Measurements from ENCODE around the gene BBS9.

The BBS9 gene

DNA sequence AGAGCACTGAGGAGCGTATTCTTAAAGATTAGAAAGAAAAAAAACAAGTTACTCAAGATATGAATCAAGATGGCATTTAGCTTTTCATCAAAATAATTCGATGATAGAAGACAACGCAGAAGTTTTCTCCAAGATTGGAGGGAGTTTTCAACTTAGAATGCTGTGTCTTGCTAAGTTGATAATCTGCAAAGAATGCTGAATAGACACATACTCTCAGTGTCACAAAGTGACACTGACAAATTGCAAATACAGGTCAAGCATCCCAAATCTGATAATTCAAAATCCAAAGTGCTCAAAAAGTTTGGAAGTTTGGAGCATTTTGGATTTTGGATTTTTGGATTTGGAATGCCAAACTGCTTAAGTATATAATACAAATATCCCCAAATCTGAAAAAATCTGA is 243.8 kb downstream of the BBS9 start:
- DNase-seq (ENCODE audit: low spot score) = no peak

DNA sequence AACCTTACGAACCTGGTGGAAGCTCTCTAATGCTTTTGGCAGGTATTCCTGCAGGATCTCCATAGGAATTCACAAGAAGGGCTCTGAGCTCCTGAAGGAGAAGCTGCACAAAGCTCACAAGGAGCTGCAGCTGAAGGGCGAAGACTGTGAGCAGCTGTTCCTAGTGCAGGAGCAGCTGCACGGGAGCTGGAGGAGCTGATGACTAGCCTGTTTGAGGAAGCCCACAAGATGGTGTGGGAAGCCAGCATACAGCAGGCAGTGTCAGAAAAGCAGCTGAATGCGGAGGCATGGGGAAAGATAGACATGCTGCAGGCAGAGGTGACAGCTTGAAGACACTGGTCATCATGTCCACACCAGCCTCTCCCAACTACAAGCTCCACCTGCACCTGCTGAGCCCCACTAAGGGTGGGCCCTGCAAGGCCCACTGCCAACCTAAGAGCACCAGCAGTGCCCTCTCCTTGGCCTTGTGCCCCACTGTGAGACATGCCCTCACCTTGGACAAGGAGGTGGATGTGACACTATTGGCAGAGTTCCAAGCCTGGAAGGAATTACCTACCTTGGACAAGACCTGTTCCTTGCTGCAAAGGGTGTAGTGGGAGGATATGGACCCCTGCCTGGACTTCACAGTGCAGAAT is 250.6 kb downstream of the BBS9 start:
- no peak for DNase-seq (ENCODE audit: low spot score)

DNA sequence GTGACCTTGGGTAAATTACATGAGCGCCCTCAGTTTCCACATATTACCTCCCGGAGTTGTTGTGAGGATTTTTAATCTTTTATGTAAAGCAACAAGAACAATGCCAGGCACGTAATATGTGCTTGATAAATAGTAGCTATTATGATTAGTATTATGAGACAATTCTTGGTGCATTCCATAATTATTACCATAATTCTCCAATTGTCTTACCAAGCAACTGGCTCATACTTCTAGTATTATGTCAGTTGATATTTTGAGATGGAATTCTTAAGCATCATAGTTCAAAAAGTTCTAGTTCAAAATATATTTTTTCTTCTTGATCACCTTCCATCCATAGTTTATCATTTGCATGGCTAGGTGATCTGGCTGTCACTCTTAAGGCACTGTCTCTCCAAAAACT is 259.0 kb downstream of the BBS9 start:
- DNase-seq (ENCODE audit: low spot score) = no peak

GRCh38 chr7:33392148-33392547 is 262.8 kb downstream of the BBS9 start:
- DNase-seq (ENCODE audit: low spot score) = peak; percentile 49

DNA sequence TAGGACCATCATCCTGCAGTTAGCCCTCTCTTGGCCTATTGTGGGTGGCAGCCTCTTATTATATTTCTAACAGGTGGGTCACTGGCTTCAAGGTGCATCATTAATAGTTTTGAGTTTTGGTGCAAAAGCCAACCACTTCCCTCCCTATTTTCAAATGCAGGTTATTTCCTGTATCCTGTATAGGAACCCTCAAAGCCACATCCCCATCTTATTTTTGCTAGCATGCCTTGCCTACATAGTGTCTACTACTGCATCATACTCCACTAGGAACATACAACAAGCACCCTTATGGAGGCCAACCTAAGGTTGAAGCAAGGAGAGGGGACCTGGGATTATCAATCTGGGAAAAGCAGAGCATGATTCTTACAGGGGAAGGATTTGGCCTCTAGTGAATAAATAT is 264.4 kb downstream of the BBS9 start:
- no peak for DNase-seq (ENCODE audit: low spot score)

GRCh38 chr7:33395340-33395739 is 266.0 kb downstream of the BBS9 start:
- no peak for DNase-seq (ENCODE audit: low spot score)

DNA sequence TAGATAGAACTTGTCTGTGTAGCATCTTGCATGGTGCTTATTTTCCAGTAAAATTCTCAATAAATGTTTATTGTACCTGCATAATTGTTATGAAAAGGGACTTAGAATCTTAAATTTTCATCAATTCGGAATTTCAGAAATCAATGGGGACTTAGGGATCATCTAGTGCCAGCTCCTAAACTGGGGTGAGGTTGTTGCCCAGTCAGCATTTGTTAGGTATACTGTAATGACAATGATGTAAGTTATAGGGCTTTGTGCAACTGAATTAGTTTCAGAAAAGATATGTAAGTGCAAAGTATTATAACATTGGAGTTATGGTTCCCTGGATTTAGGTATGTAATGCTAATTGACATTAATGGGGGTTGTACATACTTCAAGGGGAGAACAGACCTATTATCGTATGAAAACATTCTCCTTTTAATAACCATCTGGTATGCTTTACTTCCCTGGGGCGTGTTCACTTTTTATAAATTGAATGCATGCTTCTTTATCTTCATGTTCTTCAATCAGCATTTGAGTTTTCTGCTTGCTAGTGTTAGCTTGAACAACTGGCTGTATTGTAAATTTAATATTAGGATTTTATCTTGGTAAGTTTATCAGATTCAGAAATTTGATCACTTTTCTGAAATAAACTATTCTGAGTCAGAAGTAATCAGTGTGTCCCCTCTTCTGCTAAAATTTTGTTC is 270.3 kb downstream of the BBS9 start:
- no peak for DNase-seq (ENCODE audit: low spot score)

DNA sequence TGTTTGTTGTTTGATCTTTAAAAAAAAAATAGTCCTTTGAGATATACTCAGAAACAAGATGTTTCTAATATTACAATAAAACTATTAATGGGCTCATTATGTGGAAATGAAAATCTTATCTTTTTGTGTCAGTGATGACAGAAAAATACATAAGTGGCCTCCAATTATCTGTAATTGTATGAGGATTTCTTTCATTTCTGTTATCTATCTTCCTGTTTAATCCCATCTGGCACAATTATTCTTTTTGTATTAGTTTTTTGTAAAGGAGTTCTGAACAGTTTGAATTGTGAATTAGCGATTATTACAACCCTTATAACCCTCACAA is 270.8 kb downstream of the BBS9 start:
- DNase-seq (ENCODE audit: low spot score) = no peak

DNA sequence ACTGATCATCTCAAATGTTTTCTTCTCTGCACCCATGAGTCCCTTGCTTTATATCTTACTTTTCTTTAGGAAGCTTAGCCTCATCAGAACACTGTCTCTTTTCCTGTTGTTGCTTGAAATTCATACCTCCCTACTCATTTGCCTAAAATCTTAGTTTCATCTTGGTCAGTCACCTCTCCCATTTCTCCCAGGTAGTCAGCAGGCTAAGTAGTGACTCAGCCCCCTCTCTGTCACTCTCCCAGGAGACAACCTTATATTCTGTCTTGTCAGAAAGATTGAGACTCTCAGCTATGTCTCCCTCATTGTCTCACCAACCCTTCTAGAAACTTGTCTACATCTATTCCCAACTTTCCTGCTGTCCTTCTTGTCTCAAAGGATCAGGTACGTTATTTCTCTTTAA is 280.9 kb downstream of the BBS9 start:
- DNase-seq (ENCODE audit: low spot score) = peak; percentile 4

- no peak for DNase-seq (ENCODE audit: low spot score)
These were observed 281.7 kb downstream of the BBS9 start for GRCh38 chr7:33411020-33411419.

GRCh38 chr7:33412331-33412730 is 283.0 kb downstream of the BBS9 start:
- no peak for DNase-seq (ENCODE audit: low spot score)

DNA sequence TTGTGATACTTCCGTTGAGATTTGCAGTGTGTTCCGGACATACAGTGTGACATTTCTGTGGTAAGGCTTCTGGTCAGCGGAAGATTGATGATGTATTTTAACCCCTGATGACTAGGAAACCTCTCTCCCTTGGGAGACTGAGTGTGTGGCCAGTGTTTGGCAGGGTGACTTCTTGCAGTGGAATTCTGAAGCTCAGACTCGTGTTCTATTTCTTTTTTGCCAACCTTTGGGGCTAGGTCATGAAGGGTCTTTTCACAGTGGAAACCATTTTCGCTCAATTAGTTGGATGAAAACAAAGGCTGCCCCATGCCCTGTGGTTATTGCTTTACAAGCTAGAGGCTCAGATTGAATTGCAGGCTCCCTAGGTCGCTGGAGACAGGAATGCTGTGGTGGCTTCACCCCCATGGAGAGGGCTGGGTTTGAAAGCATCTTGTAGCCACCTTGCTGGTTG is 288.9 kb downstream of the BBS9 start:
- no peak for DNase-seq (ENCODE audit: low spot score)

DNA sequence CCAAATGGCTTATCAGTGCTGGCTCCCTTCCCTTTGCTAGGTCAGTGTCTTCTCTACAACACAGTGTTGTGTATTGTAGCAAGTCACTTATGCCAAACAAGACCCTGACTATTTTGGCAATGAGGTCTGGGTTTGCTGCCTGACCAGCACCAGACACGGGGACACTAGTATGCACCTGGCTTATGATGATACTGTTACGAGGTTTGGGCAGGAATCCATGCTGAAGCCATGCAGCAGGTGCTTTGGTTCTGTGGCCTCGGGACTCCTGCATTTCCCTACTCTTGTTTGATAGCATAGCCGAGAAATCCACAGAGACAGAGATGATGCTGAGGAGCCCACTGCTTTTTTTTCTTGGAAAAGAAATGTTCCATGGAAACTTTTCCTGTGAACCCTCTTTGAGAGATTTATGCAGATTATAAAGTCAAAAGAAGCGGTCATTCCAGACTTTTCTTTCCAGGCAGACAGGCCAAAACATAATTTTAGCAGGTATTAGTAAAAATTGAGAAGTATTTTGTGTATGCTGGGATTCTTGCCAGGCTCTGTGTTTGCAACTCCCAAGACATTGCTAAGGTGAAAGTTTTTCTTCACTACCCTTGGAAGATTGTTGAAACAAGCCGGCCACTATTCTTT is 291.1 kb downstream of the BBS9 start:
- no peak for DNase-seq (ENCODE audit: low spot score)

DNA sequence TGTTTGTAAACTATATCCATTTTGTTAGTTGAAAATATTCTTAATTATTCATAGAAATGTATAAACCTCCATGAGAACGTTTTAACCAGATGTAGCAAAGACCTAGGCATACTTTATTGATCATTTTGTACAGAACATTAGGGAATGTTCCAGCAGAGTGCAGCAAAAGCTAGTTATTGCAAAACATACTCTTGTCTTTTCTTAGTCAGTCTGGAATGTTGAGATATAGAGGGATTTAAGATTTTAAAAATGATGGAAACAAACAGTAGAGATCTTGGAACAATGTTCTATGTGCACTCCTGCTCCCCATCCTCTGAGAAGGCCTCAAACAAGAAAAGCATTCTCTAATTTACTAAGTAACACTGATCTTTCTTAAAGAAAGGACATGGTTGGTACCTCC is 292.1 kb downstream of the BBS9 start:
- no peak for DNase-seq (ENCODE audit: low spot score)

DNA sequence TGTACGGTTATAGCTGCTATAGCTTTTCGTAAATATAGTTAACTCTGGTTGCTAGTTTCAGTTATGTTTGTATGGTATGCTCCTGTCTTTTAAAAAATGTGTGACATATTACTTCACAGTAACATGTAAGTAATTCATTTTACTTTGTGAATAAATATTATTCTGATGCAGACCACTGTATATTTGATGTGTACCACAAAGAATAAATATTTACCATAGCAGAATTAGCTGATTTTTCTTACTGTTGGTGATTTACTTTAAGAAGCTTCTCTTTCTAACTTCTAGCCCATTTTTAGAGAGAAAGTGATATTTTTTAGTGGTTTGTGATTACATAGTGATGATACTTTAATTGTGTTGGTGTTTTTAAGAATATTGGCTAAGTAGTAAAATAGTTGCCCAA is 292.8 kb downstream of the BBS9 start:
- DNase-seq (ENCODE audit: low spot score) = no peak

DNA sequence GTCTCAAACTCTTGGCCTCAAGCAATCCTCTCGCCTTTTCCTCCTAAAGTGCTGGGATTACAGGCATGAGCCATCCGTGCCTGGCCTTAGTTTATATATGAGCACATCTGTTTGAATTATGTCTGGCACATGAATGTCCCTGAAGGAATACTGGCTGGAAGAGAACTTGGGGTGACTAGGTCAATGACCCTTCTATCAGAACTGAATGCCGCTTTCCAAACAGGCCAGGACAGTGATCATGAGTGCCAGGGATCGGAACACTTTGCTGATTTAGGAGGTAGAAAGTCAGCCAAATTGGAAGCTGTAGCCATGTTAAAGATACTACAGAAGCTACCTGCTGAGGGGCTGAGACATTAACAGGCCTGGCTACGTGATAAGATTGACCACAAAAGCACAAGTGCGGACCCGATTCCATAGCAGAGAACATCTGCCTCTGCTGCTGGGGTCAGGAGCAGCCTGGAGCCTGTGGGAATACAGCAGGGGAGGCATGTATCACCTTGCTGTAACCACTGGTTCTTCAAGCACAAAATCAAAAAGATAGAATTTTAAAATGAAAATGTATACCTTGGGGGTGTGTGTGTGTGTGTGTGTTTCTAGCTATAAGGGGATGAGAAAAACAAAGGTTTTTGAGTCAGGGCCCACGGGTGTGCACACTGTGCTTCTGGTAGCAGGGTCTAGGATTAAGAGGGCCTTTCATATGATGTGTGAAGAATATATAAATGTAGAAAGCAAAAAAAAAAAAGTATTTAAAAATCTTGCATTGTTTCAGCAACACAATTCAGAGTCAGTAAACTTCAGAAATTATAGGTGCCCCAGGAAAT is 293.7 kb downstream of the BBS9 start:
- no peak for DNase-seq (ENCODE audit: low spot score)

DNA sequence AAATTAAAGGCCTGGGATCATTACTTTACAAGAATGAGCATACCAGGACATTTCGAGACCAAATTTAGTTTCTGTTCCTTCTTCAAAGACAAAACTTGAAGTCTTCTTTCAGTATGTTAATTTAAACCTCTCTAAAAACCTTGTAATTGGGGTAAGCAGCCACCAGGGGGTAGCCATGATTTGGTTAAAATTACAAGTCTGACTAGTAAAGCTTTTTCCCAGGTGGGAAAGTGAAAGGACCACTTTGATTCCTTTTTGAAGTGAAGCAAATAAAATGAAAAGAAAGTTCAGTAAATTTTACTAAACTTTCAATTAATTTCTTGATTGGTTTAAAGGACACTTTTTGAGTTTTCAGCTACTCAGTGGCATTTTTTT is 294.3 kb downstream of the BBS9 start:
- peak; percentile 16 for DNase-seq (ENCODE audit: low spot score)

DNA sequence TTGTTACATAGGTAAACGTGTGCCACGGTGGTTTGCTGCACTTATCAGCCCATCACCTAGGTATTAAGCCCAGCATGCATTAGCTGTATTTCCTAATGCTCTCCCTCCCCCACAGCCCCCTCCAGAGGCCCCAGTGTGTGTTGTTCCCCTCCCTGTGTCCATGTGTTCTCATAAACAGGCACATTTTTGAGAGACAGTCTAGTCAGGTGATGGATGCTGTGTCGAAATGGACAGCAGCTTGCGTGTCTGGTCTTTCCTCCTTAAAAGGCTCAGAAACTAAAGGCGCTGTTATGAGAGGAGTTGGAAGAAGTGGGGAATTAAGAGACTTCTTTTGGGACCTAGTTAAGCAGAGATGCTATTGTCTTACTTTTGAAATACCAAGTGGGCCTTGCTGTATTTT is 296.0 kb downstream of the BBS9 start:
- no peak for DNase-seq (ENCODE audit: low spot score)

GRCh38 chr7:33425929-33426678 is 296.7 kb downstream of the BBS9 start:
- DNase-seq (ENCODE audit: low spot score) = no peak

GRCh38 chr7:33428415-33428814 is 299.1 kb downstream of the BBS9 start:
- no peak for DNase-seq (ENCODE audit: low spot score)

GRCh38 chr7:33431543-33431942 is 302.2 kb downstream of the BBS9 start:
- DNase-seq (ENCODE audit: low spot score) = no peak

DNA sequence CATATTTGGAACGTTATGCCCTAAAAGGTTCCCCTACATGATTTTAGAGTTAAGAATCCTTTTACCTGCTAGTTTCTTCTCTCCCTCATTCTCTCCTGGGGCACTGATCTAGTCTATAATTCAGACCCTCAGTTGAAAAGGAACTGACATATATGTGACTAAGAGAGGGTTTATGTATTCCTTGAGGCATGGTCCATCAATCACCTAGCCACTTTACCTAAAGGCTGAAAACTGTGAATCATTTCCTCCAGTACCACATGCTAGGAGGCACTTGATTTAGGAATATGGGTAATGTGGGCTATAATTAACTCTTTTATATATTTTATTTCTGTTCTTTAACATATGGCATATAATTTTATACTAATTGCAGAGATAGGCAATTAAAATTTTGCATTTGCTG is 303.5 kb downstream of the BBS9 start:
- DNase-seq (ENCODE audit: low spot score) = peak; percentile 69
